Kidney epithelial cell (primary cell): ENCODE results near the gene TRRAP. TPM values are rescaled to one million over a fixed set of nuclear protein-coding genes. Genes with fewer than 3 reads are reported as not detected.

Experiments
- DNase-seq: peaks from one replicate; pipeline ENCODE4 v3.0.0-alpha.2; 2010; ENCODE audit warnings: low read depth
- H3K27me3 ChIP-seq: 2 replicates; pipeline ENCODE4 v1.6.0; 2011; ENCODE audit warnings: low read length; ENCODE audit not compliant: control insufficient read depth, insufficient read depth
- H3K36me3 ChIP-seq: 2 replicates; pipeline ENCODE4 v1.5.1; 2011; ENCODE audit warnings: low read length; ENCODE audit not compliant: control insufficient read depth, insufficient read depth
- H3K4me3 ChIP-seq: 2 replicates; pipeline ENCODE4 v1.5.1; 2011; ENCODE audit warnings: low read depth, mild to moderate bottlenecking, control low read depth, low read length
- CTCF ChIP-seq: IDR thresholded peaks from 2 replicates; pipeline ENCODE4 v1.5.1; 2011; ENCODE audit warnings: mild to moderate bottlenecking, moderate library complexity, low read length, control low read depth, inconsistent platforms; ENCODE audit not compliant: insufficient read depth, poor library complexity, severe bottlenecking
- total RNA-seq: library from RNA; depleted of rRNA; stranded (reverse); fragments of >200 nt; gene quantifications from 2 replicates; pipeline ENCODE4 v1.2.3, GENCODE V29; 2015

The TRRAP gene
- total RNA-seq, 1 donor from 2014 or later: 35.1 TPM

GRCh38 chr7:98887038-98887437 lies 8.7 kb downstream of the TRRAP start:
- H3K4me3 ChIP-seq: no peak overlapping the region
- no peak for TF ChIP-seq CTCF
- H3K27me3 ChIP-seq: no peaks in the 10 kb centered on the region
- no peak for DNase-seq
- H3K36me3 ChIP-seq: no peaks in the 10 kb centered on the region

DNA sequence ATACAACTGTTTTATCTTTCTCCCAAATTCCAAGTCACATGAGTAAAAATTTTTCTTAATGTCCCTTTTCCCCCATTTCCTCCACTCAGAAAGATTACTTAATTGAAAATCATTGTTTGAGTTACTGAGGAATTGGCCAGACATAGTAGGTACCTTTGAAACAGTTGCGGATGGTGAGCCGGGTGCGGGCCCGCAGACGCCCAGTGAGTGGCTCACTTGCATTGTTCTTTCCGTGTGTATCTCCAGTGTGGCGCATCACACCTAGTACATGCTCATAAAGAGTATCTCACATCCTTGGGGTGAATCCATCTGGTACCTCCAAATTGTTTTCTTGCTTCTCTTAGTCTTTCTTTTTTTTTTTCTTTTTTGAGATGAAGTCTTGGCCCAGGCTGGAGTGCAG lies 14.3 kb downstream of the TRRAP start:
- no peak for DNase-seq
- Histone ChIP-seq H3K4me3 (no peak overlapping the region), H3K27me3 (no peaks in the 10 kb centered on the region), H3K36me3 (no peaks in the 10 kb centered on the region)
- no peak for TF ChIP-seq CTCF

GRCh38 chr7:98899816-98900215 lies 21.5 kb downstream of the TRRAP start:
- Histone ChIP-seq H3K36me3 (peaks cover 5% of the 10 kb centered on the region), H3K27me3 (no peaks in the 10 kb centered on the region), H3K4me3 (no peak overlapping the region)
- no peak for DNase-seq
- no peak for TF ChIP-seq CTCF

- H3K36me3 ChIP-seq: peaks cover 6% of the 10 kb centered on the region
- DNase-seq: no peak
- H3K4me3 ChIP-seq: no peak overlapping the region
- no peaks in the 10 kb centered on the region for H3K27me3 ChIP-seq
- no peak for TF ChIP-seq CTCF
Observed at GRCh38 chr7:98900815-98901214, 22.5 kb downstream of the TRRAP start.

DNA sequence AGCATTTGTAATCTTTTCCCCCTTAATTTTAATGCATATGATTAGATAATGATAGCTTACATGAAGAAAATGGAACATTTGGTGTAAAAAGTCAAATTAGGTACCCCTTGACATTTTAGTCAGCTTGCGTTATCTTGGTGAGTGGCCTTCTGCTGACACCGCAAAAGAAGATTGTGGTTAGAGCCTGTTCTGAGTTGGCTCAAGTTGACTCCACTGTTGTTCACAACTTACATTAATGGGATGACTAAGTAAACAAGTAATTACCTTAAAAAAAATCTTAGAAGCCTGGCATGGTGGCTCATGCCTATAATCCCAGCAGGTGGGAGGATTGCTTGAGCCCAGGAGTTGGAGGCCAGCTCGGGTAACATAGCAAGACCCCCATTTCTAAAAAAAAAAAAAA lies 24.2 kb downstream of the TRRAP start:
- Histone ChIP-seq H3K27me3 (no peaks in the 10 kb centered on the region), H3K4me3 (no peak overlapping the region), H3K36me3 (peaks cover 7% of the 10 kb centered on the region)
- no peak for TF ChIP-seq CTCF
- no peak for DNase-seq

- H3K4me3 ChIP-seq: no peak overlapping the region
- peaks cover 7% of the 10 kb centered on the region for H3K36me3 ChIP-seq
- TF ChIP-seq CTCF: no peak
- no peak for DNase-seq
- H3K27me3 ChIP-seq: no peaks in the 10 kb centered on the region
Observed at GRCh38 chr7:98903246-98903645, 24.9 kb downstream of the TRRAP start.
